Endodermal cell (in vitro differentiated cells): ENCODE measurements around the gene COL6A3. TPM values are rescaled to one million over a fixed set of nuclear protein-coding genes. Genes with fewer than 3 reads are reported as not detected.

ENCODE experiments used
- DNase-seq: peaks from one replicate; pipeline ENCODE4 v3.0.0-alpha.2; 2017
- H3K27ac ChIP-seq: 2 replicates; pipeline ENCODE4 v1.5.1; 2013; ENCODE audit warnings: mild to moderate bottlenecking, low read depth, low read length, moderate library complexity
- H3K27me3 ChIP-seq: 2 replicates; pipeline ENCODE4 v1.6.1; 2013; ENCODE audit warnings: mild to moderate bottlenecking, low read length, moderate library complexity; ENCODE audit not compliant: insufficient read depth, control insufficient read depth, poor library complexity, severe bottlenecking
- H3K36me3 ChIP-seq: 2 replicates; pipeline ENCODE4 v1.7.0; 2013; ENCODE audit warnings: mild to moderate bottlenecking, low read length, moderate library complexity; ENCODE audit not compliant: control insufficient read depth, insufficient read depth
- H3K4me1 ChIP-seq: one replicate; pipeline ENCODE4 v1.7.0; 2013; ENCODE audit warnings: low read length; ENCODE audit not compliant: control insufficient read depth, insufficient read depth
- H3K4me3 ChIP-seq: 2 replicates; pipeline ENCODE4 v1.5.1; 2013; ENCODE audit warnings: mild to moderate bottlenecking, low read length, moderate library complexity
- H3K9ac ChIP-seq: 2 replicates; pipeline ENCODE4 v1.6.1; 2013; ENCODE audit warnings: mild to moderate bottlenecking, low read length, moderate library complexity; ENCODE audit not compliant: poor library complexity, severe bottlenecking; ENCODE audit errors: extremely low read depth
- H3K9me3 ChIP-seq: 2 replicates; pipeline ENCODE4 v1.6.1; 2013; ENCODE audit warnings: mild to moderate bottlenecking, low read length, moderate library complexity; ENCODE audit not compliant: control insufficient read depth
- H3K27ac Mint-ChIP-seq: 2 replicates; pipeline ENCODE4 v1.8.0; 2020; ENCODE audit warnings: mixed read lengths
- H3K27me3 Mint-ChIP-seq: 2 replicates; pipeline ENCODE4 v1.8.0; 2021; ENCODE audit warnings: mild to moderate bottlenecking, mixed read lengths; ENCODE audit not compliant: insufficient read depth
- H3K36me3 Mint-ChIP-seq: 2 replicates; pipeline ENCODE4 v1.8.0; 2020; ENCODE audit warnings: low read depth, mixed read lengths
- H3K4me1 Mint-ChIP-seq: 2 replicates; pipeline ENCODE4 v1.8.0; 2020; ENCODE audit warnings: mixed read lengths
- H3K4me3 Mint-ChIP-seq: 2 replicates; pipeline ENCODE4 v1.8.0; 2020; ENCODE audit warnings: mild to moderate bottlenecking, moderate library complexity, mixed read lengths
- H3K9me3 Mint-ChIP-seq: 2 replicates; pipeline ENCODE4 v1.8.0; 2020; ENCODE audit warnings: mild to moderate bottlenecking, mixed read lengths
- WGBS, 2 experiments: methylation state at CpG; one replicate each; pipeline versions ENCODE4 v1.1.5 to v1.1.7; 2013; ENCODE audit warnings: missing lambda C conversion rate in 2 of 2, mixed read lengths in 1 of 2; ENCODE audit not compliant: insufficient coverage in 1 of 2, insufficient read length in 1 of 2; 5-methylcytosine and 5-hydroxymethylcytosine counted together
- total RNA-seq, 2 donors: library from RNA; stranded (reverse); fragmentation: NEBNext Ultra II Directional in 1 of 2; extraction: Animal tissue kit (Norgen Biotek cat#: 25700) in 1 of 2; gene quantifications; 2 replicates in 1 of 2; 3 replicates in 1 of 2; pipeline ENCODE4 v1.2.1, GENCODE V29; 2021
- TF ChIP-seq, protein P1 (sequence below): fragments of 200-600 bp; sonication (generic); conservative IDR thresholded peaks from 2 replicates; pipeline ENCODE4 v1.5.0; 2021; ENCODE audit warnings: antibody characterized with exemption, mild to moderate bottlenecking

COL6A3 gene
- total RNA-seq, 2 donors from 2014 or later: 0.40 to 1.2 TPM

DNA sequence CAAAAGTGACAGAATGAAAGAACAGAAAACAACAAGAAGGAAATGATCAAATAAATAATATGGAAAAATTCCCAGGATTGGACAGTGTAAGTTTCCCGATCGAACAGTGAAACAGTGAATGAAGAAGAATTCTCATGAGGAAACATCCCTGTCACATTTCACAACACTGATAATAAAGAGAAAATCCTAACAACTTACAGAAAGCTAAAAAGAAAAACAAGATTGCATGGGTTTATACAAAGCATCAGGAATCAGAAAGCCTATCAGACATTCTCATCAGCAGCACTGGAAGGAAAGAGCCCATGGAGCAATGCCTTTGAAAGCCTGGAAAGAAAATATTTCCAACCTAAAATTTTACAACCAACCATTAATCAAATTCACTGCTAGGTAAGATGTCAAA lies 9.9 kb upstream of the COL6A3 start:
- H3K4me3 ChIP-seq: no peak overlapping the region
- no peak overlapping the region for H3K27ac Mint-ChIP-seq
- no peak overlapping the region for H3K27ac ChIP-seq
- no peak overlapping the region for H3K4me3 Mint-ChIP-seq
- peaks cover 11% of the 10 kb centered on the region for H3K4me1 Mint-ChIP-seq
- H3K4me1 ChIP-seq: peaks cover 5% of the 10 kb centered on the region
- no peaks in the 10 kb centered on the region for H3K36me3 ChIP-seq
- 83 to 96% methylated on average over 2 of the region's 2 CpGs for WGBS, 2 experiments
- no peak for DNase-seq
- H3K9me3 Mint-ChIP-seq: no peaks in the 10 kb centered on the region
- peaks cover 13% of the 10 kb centered on the region for H3K27me3 ChIP-seq
- H3K9me3 ChIP-seq: no peaks in the 10 kb centered on the region
- H3K36me3 Mint-ChIP-seq: no peaks in the 10 kb centered on the region
- H3K9ac ChIP-seq: no peak overlapping the region
- TF ChIP-seq, protein P1, sequence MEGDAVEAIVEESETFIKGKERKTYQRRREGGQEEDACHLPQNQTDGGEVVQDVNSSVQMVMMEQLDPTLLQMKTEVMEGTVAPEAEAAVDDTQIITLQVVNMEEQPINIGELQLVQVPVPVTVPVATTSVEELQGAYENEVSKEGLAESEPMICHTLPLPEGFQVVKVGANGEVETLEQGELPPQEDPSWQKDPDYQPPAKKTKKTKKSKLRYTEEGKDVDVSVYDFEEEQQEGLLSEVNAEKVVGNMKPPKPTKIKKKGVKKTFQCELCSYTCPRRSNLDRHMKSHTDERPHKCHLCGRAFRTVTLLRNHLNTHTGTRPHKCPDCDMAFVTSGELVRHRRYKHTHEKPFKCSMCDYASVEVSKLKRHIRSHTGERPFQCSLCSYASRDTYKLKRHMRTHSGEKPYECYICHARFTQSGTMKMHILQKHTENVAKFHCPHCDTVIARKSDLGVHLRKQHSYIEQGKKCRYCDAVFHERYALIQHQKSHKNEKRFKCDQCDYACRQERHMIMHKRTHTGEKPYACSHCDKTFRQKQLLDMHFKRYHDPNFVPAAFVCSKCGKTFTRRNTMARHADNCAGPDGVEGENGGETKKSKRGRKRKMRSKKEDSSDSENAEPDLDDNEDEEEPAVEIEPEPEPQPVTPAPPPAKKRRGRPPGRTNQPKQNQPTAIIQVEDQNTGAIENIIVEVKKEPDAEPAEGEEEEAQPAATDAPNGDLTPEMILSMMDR: no peak
- peaks cover 53% of the 10 kb centered on the region for H3K27me3 Mint-ChIP-seq

DNA sequence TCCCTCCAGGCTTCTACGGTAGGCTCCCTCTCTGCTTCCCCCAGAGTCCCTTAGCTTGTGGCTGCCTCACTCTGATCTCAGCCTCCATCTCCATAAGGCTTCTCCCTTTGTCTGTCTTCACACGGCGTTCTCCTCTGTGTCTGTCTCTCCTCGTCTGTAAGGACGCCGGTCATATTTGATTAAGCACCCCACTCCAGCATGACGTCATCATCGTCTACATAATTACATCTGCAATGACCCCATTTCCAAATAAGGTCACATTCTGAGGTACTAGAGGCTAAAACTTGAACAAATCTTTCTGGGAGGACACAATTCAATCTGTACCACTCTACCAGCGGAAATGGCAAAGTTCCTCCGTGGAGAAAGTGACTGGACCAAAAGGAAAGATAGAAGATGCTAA lies 8.3 kb upstream of the COL6A3 start:
- Histone ChIP-seq H3K9ac (no peak overlapping the region), H3K27ac (no peak overlapping the region), H3K4me1 (peaks cover 5% of the 10 kb centered on the region), H3K4me3 (no peak overlapping the region), H3K9me3 (no peaks in the 10 kb centered on the region), H3K27me3 (peaks cover 8% of the 10 kb centered on the region), H3K36me3 (no peaks in the 10 kb centered on the region)
- Mint-ChIP-seq H3K4me3 (no peak overlapping the region), H3K36me3 (no peaks in the 10 kb centered on the region), H3K27me3 (peaks cover 47% of the 10 kb centered on the region), H3K27ac (no peak overlapping the region), H3K9me3 (no peaks in the 10 kb centered on the region), H3K4me1 (peaks cover 11% of the 10 kb centered on the region)
- TF ChIP-seq, protein P1: no peak
- no peak for DNase-seq
- WGBS, 2 experiments: 92 to 100% methylated on average over 8 to 9 of the region's 10 CpGs

DNA sequence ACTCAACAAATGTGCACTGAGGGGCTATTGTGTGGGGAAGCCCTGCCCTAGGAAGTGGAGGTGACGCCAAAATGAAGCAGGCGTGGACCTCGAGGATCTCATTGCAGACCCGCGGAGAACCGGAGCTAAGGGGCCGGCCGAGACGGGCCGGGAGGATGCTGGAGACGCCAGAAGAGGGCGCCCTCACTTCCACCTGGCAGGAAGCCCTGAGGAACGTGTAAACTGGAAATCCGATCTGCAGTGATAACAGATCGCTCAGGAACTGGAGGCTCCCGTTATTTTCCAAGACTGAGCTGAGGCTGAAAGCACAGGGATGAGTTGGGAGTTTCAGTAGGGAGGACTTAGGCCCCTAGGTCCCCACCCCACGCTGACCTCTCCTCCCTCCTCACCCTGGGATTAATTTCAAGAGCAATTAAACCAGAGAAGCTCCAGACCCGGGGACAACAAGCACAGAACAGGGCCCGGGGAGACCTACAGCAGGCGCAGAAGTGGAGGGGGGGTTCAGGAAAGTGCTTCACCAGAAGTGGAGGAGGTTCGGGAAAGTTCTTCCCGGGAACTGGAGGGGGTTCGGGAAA lies 7.7 kb upstream of the COL6A3 start:
- TF ChIP-seq, protein P1: peak; percentile 96
- no peak overlapping the region for H3K9ac ChIP-seq
- no peak overlapping the region for H3K4me3 ChIP-seq
- H3K27me3 Mint-ChIP-seq: peaks cover 44% of the 10 kb centered on the region
- H3K36me3 Mint-ChIP-seq: no peaks in the 10 kb centered on the region
- H3K9me3 ChIP-seq: no peaks in the 10 kb centered on the region
- H3K27me3 ChIP-seq: peaks cover 8% of the 10 kb centered on the region
- H3K27ac ChIP-seq: no peak overlapping the region
- H3K9me3 Mint-ChIP-seq: no peaks in the 10 kb centered on the region
- peaks cover 5% of the 10 kb centered on the region for H3K4me1 ChIP-seq
- H3K4me3 Mint-ChIP-seq: peak overlapping the region; percentile 27
- H3K4me1 Mint-ChIP-seq: peaks cover 11% of the 10 kb centered on the region
- H3K27ac Mint-ChIP-seq: no peak overlapping the region
- DNase-seq: peak; percentile 95
- H3K36me3 ChIP-seq: no peaks in the 10 kb centered on the region
- WGBS, 2 experiments: 37 to 38% methylated on average over 17 to 23 of the region's 23 CpGs
